ENCODE data around the gene HOXD10. TPM values are rescaled to one million over a fixed set of nuclear protein-coding genes. Genes with fewer than 3 reads are reported as not detected.

HOXD10 gene
- polyA plus RNA-seq, 5 donors, result 0.06 to 0.75 (median 0.14) TPM; not detected in 1

GRCh38 chr2:176095421-176095820, 21.2 kb upstream of the HOXD10 start:
- DNase-seq, result no peak

DNA sequence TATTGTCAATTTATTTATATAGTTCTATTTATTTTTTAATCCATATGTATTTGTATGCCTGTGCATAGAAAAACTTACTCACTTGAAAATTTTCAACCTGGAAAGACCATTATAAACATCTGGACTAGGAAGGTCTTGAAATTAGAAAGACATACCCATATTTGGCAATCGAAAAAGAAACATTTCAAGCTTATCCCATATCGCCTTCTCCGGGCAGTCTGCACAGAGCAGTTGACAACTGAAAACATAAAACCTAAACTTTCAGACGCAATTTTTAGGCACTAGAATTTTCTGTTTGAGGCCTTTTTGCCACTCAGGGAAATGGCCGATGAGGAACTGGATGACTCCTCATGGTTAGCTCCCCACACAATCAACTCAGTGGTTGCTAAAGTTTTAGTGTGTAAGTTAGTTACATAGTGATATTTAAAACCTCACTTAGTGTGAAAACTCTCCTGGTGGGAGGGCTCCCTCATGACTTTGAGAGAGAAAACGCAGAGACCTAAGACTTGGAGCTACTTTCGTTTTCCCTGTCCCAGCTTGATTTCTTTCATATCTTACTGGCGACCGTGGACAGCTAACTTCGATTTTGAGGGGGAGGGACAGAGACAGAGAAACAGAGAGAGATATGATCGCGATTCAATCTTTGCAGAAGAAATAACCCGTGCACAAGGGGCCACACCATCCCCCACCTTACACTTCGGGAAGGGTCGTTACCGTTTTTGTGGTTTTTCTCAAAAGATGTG, 20.2 kb upstream of the HOXD10 start:
- DNase-seq, result no peak

DNA sequence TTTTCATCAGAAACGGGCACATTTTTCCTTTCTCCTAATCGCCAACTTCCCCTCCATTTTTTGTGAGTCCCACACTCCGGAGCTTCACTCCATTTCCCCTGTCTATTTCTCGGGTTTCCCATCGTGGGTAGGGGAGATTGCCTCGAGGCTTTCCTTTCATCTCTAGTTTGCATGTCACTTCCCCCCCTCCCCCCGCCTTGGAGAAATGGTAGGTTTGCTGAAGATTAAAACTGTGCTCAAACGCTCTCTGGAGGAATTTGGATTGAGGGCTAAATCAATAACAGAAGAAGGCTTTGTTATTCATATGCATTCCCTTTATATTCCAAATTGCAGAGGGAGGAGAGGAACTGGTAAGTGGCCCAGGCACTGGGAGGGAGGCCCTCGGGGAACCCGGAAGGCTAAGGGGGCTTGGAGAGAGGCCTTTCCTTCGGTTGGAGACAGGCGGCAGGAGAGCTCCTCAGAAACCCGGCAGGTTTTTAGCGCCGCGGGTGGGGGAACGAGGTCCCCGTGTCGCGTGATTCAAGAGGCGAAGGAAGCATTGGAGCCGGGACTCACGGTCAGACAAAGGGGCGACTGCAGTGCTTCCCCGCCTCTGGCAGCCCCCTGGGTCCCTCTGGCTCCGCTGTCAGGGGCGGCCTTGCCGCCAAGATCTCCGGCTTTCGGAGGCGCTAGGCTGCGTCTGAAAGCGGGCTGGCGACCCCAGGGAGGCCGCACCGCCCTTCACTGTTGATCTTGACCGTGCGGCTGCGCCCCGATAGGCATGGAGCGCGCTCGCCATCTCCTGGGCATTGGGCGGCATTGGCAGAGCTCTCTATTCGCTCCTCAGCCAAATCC, 19.4 kb upstream of the HOXD10 start:
- peak in 1 of 2 donors; percentile 66 for DNase-seq

GRCh38 chr2:176097820-176098365, 18.7 kb upstream of the HOXD10 start:
- DNase-seq, result no peak

DNA sequence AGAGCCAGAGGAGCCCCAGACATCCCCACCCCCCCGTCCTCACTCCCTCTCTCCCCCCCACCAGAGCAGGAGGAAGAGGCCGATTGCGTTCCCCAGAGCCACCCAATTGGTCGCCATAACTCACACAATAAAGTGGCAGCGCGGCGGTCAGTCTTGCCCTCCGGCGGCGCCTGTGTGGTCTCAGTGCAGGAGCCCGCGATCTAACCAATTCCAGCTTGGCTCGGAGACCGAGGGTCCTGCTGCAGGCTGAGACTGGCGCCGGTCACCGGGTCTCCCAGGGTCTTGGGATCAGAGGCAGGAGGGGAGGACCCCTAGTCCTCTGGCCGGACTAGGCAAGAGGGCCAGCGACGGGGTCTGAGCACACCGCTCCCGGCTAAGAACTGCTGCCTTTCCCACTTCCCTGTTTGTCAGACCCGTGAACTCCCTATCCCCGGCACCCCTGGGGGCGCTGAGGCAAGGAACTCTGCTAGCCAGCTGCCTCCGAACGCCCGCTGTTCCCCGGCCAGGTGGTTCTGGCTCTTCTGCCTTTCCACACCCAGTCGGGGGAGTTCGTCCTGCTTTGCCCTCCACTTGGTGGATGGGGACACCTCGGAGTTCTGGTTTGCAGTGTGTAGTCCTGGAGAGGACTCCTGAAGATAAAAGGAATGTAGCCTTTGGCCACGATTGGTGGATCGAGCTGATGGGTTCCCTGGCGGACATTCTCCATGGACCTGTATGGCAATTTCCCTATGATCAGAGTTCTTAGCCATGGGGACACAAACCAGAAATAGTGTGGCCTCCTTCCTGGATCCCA, 18.0 kb upstream of the HOXD10 start:
- no peak for DNase-seq

DNA sequence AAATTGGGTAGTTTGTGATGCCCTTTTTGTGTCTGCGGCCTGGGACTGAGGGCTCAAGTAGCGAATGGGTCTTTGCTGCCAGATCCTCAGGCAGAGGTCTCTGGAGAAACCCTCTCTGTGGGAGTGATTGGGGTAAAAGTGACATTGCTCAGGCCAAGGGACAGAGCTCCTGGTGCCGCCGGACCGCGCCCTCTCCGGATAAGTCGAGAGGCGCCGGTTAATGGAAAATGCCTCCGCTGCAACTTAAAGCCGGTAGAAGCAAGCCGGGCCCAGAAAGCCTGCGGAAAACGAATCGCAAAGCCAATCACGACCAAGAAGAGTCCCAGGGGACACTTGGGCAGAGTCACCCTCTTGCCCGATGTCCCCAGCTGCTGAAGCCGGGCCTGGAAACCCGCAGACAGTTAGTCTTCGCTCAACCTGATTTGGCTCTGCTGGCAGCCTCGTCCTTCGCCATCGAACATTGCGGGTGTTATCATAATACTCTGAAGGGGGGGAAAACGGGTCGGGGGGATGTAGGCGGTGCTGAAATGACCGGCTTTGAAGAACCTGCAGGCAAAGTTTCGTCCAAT, 17.3 kb upstream of the HOXD10 start:
- DNase-seq, result no peak

- no peak for DNase-seq
These were observed 16.6 kb upstream of the HOXD10 start, which contains the start of gene HOXD12 for GRCh38 chr2:176099728-176100546. TSS of gene HOXD12 (plus strand) at chr2:176099795. CDS start at chr2:176099802, 7 bp downstream.

DNA sequence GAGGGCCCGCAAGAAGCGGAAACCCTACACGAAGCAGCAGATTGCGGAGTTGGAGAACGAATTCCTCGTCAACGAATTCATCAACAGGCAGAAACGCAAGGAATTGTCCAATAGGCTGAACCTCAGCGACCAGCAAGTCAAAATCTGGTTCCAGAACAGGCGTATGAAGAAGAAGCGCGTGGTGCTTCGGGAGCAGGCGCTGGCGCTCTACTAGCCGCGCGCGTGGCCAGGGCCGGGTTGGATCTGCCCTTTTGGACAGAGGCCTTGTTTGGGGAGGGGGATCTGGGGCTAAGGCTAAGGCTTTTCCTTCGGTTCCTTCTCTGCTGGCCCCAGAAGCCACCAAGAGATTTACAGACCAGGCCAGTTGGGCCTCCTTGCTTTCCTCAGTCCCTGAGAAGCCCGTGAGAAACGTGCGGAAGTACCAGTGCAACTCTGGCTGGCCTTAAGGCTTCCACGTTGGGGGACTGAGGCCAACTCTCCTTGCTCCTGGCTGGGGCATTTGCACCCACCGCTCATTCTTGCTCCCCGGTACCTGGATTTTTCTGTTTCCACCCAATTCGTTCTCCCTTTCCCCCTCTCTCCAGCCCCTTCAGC, 15.9 kb upstream of the HOXD10 start:
- DNase-seq, result no peak

DNA sequence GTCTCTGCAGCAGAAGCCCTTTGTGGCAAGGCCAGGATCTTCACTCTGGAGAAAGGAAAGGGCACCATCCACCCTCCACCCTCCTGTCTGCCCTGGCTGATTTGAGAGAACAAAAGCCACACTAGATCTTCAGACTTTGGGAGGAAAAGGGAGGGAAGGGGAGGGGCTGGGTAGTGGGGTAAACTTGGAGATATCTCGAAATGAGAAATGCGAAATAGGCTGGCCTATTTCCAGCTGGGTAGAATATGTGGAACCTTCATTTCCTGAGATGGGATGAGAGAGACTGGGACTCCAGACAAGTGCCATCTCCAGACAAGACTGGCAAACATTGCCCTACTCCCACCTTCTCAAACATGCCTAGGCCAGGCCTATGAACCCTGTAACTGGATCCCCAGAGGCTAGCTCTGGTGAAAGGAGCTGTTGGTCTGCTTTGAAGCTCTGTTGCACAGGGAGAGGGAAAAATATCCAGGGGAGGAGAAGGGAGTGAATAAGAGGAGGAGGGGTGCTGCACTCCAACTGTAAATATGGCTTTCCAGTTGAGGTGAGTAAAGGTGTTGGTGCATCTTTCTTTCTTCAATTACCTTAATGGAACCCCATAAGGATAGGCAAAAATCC, 15.3 kb upstream of the HOXD10 start:
- no peak for DNase-seq

GRCh38 chr2:176101842-176102241, 14.7 kb upstream of the HOXD10 start:
- no peak for DNase-seq

DNA sequence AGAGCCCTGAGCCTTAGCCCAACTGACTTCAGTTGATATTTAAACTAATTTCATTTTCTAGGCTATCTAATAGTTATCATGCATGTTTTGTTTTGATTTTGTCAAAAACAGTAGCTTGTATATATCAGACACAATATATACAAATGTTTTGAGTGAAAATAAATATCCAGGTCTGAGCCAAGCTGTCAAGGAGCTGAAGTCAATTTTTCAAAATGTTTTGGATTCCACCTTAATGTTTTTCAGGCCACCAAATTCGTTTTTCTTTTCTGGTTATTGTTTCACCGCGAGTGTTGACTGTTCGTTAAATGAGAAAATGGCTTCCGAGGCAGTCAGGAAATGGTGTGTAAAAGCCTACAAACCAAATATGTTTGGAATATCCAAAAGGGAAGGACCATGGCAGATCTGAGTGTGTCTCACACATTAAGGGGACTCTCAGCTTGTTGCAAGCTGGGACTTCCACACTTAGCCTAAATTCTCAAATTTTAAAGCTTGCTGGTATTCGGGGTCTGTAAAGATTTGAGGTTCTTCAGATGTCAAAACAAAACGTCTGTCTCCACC, 14.2 kb upstream of the HOXD10 start:
- DNase-seq, result no peak

GRCh38 chr2:176103194-176103593, 13.4 kb upstream of the HOXD10 start:
- DNase-seq, result no peak

- DNase-seq, result no peak
These were observed 12.7 kb upstream of the HOXD10 start for GRCh38 chr2:176103742-176104315.

DNA sequence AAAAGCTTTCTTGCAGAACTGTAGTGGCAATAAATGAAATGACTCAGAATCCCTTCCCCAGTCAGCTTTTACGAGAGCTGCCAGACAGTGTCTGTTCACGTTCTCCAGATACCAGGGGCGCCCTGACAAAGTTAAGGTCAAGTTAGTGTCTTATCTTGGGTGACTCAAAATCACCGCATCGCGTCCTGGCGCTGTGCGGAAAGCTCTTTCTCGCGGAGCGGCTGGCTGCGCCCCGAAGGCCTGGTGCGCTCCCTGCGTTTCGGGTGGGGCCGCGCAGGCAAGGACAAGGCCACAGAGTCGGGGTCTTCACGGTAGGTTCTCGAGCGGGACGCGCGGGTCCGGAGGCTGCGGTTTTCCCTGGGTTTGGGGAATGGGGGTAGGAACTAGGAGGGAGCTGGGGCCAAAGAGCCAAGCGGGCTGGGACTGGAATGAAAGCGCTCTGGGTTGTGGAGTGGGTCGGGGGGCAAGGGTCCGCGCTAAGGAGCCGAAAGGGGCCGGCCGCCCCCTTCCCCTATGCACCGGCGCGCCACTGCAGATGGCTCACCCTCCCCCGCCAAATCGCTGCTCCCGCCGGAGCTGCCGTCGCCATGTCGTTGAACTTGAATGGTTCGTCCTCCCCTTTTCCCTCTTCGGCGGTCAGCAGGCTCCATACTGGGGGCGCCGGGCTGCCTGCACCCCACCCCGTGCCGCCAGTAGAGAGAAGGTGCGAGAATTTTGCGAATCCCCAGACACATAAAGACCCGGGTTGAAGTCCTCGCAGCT, 12.1 kb upstream of the HOXD10 start:
- no peak for DNase-seq

- no peak for DNase-seq
These were observed 11.4 kb upstream of the HOXD10 start for GRCh38 chr2:176105078-176105729.

GRCh38 chr2:176105730-176106580, 10.6 kb upstream of the HOXD10 start:
- DNase-seq, result no peak

Measured in right lung (tissue), 5 donors.